ENCODE data around the gene GRPR.

DNA sequence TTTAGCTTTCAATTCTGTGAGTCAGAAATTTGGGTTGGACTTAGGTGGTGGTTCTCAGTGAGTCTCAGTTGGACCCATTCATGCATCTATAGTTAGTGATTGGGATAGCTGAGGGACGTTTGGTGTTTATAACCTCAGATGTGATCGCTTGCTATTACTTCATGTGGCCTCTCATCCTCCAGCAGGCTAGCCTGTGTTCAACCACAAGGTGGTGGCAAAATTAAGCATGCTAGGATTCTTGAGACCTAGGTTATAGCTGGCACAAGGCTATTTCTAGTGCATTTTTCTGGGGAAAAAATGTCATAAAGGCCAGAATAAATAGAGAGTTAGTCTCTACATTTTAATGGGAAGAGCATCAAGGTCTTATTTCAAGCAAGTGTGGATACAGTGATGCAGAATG is 10.9 kb upstream of the GRPR start:
- TF ChIP-seq, protein P1, sequence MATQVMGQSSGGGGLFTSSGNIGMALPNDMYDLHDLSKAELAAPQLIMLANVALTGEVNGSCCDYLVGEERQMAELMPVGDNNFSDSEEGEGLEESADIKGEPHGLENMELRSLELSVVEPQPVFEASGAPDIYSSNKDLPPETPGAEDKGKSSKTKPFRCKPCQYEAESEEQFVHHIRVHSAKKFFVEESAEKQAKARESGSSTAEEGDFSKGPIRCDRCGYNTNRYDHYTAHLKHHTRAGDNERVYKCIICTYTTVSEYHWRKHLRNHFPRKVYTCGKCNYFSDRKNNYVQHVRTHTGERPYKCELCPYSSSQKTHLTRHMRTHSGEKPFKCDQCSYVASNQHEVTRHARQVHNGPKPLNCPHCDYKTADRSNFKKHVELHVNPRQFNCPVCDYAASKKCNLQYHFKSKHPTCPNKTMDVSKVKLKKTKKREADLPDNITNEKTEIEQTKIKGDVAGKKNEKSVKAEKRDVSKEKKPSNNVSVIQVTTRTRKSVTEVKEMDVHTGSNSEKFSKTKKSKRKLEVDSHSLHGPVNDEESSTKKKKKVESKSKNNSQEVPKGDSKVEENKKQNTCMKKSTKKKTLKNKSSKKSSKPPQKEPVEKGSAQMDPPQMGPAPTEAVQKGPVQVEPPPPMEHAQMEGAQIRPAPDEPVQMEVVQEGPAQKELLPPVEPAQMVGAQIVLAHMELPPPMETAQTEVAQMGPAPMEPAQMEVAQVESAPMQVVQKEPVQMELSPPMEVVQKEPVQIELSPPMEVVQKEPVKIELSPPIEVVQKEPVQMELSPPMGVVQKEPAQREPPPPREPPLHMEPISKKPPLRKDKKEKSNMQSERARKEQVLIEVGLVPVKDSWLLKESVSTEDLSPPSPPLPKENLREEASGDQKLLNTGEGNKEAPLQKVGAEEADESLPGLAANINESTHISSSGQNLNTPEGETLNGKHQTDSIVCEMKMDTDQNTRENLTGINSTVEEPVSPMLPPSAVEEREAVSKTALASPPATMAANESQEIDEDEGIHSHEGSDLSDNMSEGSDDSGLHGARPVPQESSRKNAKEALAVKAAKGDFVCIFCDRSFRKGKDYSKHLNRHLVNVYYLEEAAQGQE (IDR thresholded peaks at IDR 0.05; ENCODE audit: insufficient read depth in 1 of 2, low read depth in 2 of 2, low read length in 2 of 2), result no peak
- TF ChIP-seq POLR2AphosphoS5 (IDR thresholded peaks at IDR 0.05; ENCODE audit: low read depth, low read length), result no peak
- TF ChIP-seq TAF1 (IDR thresholded peaks at IDR 0.05; ENCODE audit: borderline replicate concordance, insufficient read depth, low read length), result no peak
